ENCODE measurements around the gene KIRREL1. TPM values are rescaled to one million over a fixed set of nuclear protein-coding genes. Genes with fewer than 3 reads are reported as not detected.

KIRREL1 gene
- 99.8 TPM for total RNA-seq
- long read RNA-seq, transcript KIRREL1-201 (15 exons, 2,874 nt), result major isoform, 9 of 34 reads
- long read RNA-seq, partial matches to known transcripts, result 7 of 34 reads
- long read RNA-seq, other reads (novel, unspliced or antisense), result 18 of 34 reads

DNA sequence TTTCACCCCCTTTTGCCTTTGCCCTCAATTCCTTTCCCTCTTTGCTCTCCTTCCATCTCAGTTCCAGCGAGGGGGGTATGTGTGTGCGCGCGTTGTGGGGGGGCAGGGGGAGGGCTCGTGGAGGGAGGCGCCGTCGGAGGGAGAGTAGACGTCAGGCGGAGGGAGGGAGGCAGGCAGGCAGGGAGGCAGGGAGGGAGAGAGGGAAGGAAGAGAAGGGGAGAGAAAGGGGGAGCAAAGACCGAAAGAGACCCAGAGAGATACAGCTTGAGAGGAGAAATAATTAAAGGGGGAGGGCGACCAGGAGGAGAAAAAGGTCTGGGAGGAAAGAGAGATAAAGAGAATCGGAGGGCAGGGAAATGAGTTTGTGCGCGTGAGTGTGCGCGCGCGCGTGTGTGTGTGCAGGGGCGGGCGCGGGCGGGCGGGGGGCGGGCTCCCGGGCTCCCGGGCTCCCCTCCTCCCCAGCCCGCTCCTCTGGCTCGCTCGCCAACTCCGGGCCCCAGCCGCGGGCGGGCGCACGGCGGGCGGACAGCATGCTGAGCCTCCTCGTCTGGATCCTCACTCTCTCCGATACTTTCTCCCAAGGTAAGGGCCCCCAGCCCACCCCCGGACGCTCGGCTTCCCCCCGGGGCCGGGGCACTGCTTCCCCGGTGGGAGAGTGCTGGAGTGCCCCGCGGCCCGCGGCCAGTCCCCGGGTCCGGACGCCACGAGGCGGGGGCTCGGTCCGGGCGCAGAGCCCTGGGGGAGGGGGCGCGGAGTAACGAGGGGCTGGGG is at the start of gene KIRREL1:
Gene KIRREL1 (plus strand): TSS at position 499 of the 771 bp plus-strand sequence. CDS start 32 bp downstream, at position 531.
- DNase-seq (ENCODE audit: low spot score), result no peak

DNA sequence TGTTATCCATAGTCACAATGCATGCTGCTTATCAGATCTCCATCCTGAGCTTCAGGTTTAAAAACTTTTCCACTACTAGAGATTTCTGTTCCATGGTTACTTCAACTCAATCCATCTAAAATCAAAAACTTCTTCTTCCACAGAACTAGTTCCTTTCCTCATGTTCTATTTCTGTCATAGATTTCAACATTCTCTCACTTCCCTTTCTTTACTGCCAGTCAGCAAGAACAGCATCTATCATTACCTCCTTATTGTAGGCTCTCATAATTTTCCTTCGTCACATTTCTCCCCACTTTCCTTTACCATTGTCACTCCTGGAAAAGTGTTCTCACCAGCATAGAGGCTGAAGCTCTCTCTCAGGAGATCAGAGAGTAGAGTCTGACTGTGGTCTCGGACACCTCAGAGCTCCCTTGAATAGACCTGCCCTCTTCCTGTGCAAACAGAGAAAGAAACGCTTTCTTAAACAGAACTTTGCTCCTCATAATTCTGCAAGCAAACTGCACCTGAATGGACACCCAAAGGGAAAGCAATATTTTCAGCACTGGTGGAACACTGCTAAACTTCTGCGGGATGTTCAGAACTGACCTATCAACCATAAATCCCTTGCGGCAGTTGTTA is 48.7 kb upstream of the KIRREL1 start:
- no peak for DNase-seq (ENCODE audit: low spot score)

DNA sequence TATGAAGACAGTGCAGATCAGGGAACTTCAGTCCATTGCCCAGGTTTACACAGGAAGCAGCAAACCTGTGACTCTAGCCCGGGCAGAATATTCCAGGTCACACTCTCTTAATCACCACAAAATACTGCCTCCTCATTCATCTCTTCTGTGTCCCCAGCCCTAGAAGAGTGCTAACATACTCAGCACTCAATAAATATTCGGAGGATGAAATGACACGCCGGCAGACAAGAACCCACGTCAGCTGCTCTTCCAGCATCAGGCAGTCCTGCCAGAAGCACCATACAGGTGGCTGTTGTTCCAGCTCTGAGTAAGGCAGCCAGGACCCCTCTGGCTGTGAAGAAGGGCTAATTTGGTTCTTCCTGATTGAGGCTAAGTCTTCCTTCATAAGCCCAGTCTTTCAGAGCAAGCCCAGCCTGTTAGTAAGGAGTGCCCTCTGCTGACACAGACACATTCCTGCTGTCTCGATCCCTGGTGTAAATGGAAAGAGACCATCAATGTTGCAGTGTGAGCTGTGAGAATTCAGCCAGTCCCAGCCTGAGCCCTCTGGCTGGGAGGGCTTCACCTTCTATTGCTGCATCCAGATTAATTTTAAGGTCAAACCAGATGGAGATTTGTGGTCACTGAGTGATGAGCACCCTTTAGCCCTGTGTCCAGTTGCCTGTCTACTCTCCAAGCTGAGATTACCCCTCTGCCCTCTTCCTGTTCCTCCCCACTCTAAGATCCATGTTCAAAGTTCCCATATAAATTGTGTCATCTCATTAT is 45.0 kb upstream of the KIRREL1 start:
- no peak for DNase-seq (ENCODE audit: low spot score)

DNA sequence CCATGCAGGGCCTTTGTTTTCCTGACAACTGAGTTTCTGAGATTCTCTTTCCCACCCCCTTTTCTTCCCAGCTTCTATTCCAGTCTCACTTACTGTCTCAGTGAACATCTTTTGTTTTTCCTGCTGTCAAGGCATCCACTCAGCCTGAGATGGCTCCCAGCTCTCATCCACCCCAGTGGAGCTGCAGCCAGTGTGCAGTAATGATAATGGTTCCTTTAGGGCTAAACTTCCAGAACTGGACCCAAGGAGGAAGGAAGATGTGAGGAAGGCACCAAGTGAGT is 44.4 kb upstream of the KIRREL1 start:
- no peak for DNase-seq (ENCODE audit: low spot score)

DNA sequence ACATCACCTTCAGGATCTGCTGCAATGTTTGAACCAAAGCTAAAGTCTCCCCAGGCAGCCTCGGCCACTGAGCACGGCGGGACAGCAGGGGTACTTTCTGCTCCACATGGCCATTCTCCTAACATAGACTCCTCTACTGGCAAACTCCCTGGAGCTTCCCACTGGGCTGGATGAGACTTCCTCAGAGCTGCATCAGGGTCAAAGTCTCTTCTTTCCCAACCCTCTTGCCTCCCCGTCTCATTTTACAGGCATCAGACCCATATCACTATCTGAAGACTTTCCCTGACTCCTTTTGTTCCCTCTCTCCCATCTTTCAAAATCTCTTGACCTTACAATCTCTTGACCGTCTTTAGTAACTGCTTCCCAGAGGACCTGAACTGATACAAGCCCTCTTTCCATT is 42.2 kb upstream of the KIRREL1 start:
- no peak for DNase-seq (ENCODE audit: low spot score)

DNA sequence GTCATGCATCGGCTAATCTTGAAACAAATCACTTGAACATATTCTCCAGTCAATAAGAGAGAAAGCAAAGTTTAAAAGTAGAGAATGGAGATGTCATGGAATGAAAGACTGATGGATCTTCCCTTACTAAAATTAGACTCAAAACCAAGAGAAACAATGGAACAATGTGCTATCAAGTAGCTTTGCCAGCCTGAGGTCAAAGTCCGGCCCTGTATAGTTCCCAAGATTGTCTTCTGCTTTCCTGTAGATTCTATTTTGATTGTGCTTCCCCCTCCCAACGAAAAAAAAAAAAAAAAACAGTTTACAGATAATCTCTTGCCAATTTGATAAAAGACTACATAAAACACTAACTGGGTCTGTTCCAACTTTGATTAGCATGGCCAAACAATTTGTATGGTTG is 40.8 kb upstream of the KIRREL1 start:
- no peak for DNase-seq (ENCODE audit: low spot score)

DNA sequence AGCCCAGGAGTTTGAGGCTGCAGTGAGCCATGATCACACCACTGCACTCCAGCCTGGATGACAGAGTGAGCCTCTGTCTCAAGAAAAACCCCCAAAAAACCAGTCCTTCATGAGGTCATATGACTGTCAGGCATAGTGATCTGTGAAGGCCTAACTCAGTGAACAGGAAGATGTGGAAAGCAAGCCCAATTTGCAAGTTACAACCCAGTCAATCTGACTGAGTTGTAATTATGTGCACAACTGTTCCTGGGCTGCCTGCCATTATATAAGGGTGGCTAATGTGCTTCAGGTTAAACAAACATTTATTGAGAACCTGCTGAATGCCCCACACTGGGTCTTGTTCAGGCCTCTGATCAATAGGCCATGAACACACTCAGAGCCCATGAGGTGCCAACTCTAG is 38.2 kb upstream of the KIRREL1 start:
- DNase-seq (ENCODE audit: low spot score), result no peak

DNA sequence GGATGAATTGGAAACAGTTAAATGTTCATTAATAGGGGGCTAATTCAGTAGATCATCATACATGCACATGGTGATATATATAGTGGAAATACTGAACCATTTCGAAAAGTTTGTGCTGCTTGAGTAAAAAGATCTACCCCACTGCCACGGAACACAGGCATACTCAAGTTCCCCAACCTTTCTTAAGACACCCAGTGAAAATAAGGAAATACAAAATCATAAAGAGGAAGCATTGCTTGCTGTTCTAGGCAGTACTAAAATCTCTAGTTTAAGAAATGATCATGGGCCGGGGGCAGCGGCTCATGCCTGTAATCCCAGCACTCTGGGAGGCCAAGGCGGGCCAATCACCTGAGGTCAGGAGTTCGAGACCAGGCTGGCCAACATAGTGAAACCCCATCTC is 37.6 kb upstream of the KIRREL1 start:
- DNase-seq (ENCODE audit: low spot score), result no peak

DNA sequence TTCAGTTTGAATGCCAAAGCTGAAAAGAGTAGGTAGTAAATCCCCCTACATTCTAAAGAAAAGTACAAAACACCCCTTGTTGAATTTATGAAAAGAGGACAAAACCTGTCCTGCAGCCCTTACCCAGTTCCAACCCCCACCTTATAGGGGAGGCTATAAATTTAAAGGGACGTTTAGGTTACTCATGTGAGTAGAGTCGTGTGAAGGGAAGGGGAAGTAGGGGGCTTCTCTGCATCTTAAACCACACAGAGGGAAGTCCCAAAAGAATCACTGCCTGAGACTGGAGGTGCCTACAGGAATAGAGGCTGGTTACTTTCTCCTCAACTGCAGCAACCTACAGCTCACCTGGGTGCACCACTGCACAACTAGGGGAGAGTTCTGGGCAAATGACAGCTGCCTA is 36.7 kb upstream of the KIRREL1 start:
- no peak for DNase-seq (ENCODE audit: low spot score)

DNA sequence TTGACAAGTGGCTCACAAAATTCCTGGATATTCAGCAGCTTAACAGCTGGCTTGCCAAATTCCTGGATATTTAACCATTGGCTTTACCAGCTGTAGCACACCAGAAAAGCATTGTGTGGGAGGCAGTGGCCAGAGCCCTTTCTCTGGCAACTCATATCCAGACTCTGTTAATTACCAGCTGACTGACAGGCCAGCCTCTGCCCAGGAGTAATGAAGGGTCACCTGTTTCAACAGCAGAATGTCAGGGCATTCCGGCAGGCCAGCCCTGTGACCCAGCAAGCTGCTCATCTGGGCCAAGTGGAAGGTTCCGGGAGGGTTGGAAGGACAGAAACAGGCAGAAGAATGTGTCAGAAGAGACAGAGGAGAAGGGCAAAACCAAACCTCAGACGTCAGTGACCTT is 35.2 kb upstream of the KIRREL1 start:
- DNase-seq (ENCODE audit: low spot score), result no peak

DNA sequence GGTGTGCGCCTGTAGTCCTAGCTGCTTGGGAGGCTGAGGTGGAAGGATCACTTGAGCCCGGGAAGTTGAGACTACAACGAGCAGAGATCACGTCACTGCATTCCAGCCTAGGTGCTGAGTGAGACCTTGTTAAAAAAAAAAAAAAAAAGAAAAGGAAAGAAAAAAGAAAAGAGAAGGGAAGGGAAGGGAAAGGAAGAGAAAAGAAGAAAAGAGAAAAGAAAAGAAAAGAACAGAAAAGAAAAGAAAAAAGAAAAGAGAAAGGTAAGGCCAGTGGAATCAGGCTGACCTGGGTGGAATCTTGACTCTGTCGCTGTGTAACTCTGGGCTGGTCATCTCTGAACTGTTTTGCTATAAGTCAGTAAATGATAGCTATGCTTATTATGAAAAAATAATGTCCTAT is 33.7 kb upstream of the KIRREL1 start:
- DNase-seq (ENCODE audit: low spot score), result no peak

DNA sequence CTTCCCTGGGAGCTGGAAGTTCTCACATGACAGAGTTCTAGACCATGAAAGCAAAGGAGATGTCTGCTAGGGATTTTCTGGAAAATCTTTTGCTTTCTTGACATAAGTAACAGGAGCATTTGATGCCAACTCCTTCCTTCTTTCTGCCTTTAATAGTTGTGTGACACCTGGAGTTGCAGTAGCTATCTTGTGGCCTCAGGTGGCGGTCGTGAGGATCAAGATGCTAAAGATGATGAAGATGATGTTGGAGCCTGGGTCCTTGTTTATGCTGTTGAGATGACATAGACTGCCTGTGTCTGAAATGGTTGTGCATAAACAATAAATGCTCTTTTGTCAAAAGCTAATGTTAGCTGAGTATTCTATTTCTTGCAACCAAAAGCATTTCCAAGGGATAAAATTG is 32.7 kb upstream of the KIRREL1 start:
- no peak for DNase-seq (ENCODE audit: low spot score)

DNA sequence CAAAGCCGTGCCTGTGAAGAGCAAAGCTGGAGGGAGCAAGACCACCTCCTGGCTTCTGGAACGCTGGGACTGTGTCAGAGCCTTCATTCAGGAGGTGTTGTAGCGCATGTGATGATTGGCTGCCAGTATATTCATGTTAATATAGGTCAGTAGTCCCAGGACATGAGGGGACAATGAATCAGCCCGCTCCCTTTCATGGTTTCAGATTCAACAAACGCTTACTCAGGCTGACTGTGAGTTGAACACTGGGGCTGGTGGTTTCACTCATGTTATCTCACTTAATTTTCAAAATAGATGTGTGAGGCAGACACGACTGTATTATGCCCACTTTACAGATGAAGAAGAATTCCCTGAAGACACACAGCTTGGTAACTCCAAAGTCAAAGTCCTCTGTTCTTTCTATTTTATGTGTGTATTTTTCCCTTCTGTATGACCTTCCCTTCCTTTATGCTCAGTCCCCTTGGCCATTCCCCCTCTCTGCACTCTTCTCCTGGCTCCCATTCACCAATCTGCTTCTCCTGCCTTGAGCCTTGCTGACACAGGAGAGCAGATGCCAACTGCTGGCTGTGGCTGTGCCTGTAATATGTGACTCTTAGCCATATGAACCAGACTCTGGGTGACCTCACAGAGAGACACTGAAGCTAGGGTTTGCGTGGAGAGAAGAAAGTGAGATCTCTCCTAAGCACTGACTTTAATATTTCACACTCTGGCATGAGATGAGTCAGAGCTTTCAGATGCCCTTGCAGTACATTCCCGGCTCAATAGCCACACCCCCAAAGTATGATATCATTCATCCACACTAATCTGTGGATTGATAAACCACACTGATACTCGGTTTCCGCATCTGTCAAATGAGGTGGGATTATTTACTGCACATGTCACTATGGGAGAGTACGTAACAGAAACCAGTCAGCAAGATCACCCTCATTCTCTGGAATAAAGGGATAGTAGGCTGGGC is 31.4 kb upstream of the KIRREL1 start:
- DNase-seq (ENCODE audit: low spot score), result no peak

DNA sequence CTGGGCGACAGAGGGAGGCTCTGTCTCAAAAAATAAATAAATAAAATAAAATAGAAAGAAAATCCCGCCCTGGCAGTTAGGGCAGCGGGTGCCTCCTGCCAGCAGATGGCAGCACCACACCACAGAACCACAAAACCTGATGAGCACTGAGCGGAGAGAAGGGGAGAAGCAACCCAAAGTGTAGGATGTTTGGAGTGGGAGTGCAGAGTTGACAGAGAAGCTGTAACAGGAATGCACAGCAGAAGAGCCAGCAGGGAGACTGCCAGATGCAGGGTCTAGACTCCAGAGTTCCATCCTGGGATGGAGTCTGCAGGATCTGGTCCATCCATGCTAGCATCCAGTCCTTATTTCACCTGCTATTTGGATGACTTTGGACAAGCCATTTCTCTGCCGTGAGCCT is 29.7 kb upstream of the KIRREL1 start:
- DNase-seq (ENCODE audit: low spot score), result no peak

DNA sequence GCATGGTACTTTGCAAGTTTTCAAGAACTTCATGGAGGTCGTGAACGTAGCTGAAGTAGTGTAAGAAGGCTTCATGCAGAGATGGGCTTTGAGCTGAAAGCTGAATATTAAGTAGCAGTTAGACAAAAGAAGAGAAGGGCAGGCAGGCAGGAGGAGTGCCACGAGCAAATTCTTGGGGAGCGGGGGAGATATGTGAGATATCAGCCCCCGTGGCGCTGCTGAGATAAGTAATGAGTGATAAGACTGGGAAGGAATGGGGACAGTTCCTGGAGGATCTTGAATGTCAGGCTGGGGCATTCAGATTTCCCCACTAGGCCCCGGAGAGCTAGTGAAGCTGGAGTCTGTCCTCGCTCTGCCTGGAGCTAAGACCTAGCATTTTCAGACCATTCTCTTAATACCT is 27.9 kb upstream of the KIRREL1 start:
- no peak for DNase-seq (ENCODE audit: low spot score)

DNA sequence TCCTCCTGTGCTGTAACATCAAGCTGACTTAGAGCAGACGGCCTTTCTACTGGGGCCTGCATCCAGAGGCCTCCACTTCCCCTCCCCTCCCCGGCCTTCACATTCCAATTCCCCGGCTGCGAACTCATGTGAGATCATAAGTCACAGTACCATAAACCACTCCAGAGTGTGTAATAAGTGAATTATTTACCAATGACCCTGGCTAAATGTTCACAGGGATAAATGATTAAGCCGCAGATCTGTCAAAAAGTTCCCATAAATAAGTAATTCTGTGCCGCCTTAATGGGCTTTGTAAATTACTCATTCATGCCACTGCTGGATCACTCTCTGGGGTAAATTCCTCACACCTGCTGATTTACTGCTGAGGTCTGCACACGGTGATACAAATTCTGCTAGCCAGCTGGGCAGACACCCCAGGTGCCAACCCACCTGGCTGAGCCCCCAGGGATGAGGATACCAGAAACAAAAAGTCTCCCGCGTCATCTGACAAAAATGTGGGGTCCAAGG is 27.4 kb upstream of the KIRREL1 start:
- no peak for DNase-seq (ENCODE audit: low spot score)

DNA sequence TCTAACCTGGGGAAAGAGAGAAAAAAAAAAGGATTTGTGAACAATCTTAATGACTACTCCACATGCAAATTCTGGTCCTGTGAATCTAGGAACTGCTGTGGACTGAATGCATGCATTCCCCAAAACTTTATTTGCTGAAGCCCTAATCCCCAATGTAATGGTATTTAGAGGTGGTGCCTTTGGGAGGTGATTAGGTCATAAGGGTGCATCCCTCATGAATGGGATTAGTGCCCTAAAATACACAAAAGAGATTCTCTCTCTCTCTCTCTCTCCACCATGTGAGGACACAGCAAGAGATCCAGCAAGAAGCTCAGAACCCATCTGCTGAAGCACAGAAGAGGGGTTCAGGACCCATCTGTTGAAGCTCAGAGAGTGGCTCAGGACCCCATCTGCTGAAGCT is 26.2 kb upstream of the KIRREL1 start:
- DNase-seq (ENCODE audit: low spot score), result no peak

DNA sequence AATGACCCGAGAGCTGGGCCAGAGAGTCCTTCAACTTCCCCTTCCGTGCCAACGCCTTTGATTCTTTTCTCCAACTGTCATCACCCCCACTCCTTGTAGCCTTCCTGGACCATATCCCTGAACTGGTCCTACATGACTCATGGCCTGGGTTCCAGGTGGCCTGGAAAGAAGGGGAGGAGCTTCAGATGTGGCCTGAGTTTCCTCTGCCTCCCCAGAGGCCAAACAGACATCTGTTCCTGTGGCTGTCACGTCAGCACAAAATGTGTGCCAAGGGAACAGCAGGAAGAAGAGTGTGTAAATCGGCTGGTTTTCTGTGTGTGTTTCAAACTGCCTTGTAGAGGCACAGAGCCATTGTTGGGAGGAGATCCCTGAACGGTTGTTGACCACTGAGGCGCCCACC is 24.9 kb upstream of the KIRREL1 start:
- no peak for DNase-seq (ENCODE audit: low spot score)

DNA sequence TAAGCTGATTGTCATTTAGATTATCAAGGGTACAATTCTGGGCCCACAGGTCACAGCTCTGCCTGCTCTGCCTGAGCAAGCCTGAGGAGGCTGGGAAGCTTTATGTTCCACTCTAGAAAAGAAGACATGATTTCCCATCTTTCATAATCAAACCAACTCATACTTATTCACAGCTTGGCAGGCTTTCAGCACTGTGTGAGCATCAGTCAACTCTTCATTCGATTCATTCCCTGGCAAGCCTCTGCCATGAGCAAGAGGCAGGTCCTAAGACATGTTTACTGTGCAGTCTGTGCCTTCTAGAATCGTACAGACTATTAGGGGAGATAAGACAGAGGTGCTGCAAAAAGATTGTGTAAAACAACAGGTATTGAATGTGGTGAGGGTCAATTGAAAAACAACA is 24.5 kb upstream of the KIRREL1 start:
- no peak for DNase-seq (ENCODE audit: low spot score)

DNA sequence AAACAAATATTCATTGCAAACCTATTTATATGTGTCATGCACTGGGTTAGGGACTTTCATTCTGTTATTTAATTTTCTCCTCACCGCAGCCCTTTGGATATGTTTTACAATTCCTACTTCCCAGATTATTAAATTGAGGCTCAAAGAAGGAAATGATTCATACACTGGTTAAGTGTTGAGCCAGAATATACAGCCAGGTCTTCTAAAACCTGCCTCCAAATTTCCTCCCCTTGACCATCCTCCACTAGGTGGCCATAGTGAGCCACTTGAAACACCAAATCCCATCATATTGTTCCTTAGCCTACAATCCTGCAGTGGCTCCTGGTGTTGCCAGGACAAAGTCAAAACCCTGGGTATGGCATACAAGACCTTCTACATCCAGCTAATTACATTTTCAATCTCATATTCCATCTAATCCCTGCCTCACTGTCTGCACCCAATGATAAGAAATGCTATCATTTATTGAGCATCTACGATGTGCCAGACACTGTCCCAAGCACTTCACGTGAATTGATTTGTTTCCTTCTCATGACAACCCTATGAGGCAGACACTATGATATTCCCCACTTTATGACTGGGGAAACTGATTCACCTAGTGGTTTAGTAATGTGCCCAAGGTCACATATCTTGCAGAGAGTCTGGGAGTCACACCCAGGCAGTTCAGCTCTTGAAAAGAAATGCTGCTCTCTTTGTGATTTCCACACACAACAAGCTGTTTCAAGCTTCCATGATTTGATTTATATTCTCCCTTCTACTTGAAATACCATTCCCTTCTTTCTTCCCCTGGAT is 23.6 kb upstream of the KIRREL1 start:
- DNase-seq (ENCODE audit: low spot score), result no peak
